NT2/D1 (cell line): Measurements from ENCODE around the gene LDLRAD4.

Experiments
- SUZ12 ChIP-seq: IDR thresholded peaks from 2 replicates; pipeline ENCODE4 v1.6.1; 2011; ENCODE audit not compliant: insufficient read length, insufficient read depth; ENCODE audit errors: extremely low read depth
- YY1 ChIP-seq: IDR thresholded peaks from 2 replicates; pipeline ENCODE4 v1.6.1; 2011; ENCODE audit not compliant: insufficient read length, insufficient read depth
- ZNF274 ChIP-seq: IDR thresholded peaks from 2 replicates; pipeline ENCODE4 v1.6.1; 2011; ENCODE audit warnings: mild to moderate bottlenecking, low read depth, low read length

- no peak for TF ChIP-seq SUZ12
- TF ChIP-seq ZNF274: no peak
- no peak for TF ChIP-seq YY1
Measured at GRCh38 chr18:13499803-13500202, 281.2 kb downstream of the LDLRAD4 start.
